Memory B cell (primary cell): Measurements from ENCODE around the gene TSPAN14.

Experiments
- ATAC-seq: fragments of 150-1000 bp; cut with Tn5 transposase; 2 replicates; pipeline ENCODE4 v1.10.0; 2021; ENCODE audit warnings: low read depth, mild to moderate bottlenecking, moderate library complexity
- DNase-seq, 2 donors: peaks; one replicate each; pipeline ENCODE4 v3.0.0; 2022; ENCODE audit warnings: low spot score in 2 of 2
- H3K27ac Mint-ChIP-seq: one replicate; pipeline ENCODE4 v1.8.0; 2022; ENCODE audit warnings: mild to moderate bottlenecking, moderate library complexity, mixed read lengths
- H3K27me3 Mint-ChIP-seq: one replicate; pipeline ENCODE4 v1.8.0; 2022; ENCODE audit warnings: mixed read lengths
- H3K36me3 Mint-ChIP-seq: one replicate; pipeline ENCODE4 v1.8.0; 2022; ENCODE audit warnings: mild to moderate bottlenecking, mixed read lengths
- H3K4me1 Mint-ChIP-seq: one replicate; pipeline ENCODE4 v1.8.0; 2022; ENCODE audit warnings: mixed read lengths
- H3K4me3 Mint-ChIP-seq: one replicate; pipeline ENCODE4 v1.8.0; 2022; ENCODE audit warnings: mild to moderate bottlenecking, moderate library complexity, mixed read lengths
- H3K9me3 Mint-ChIP-seq: one replicate; pipeline ENCODE4 v1.8.0; 2022; ENCODE audit warnings: mixed read lengths

The TSPAN14 gene

GRCh38 chr10:80501913-80502521 lies 47.9 kb downstream of the TSPAN14 start:
- no peak for DNase-seq
- H3K27me3 Mint-ChIP-seq: no peaks in the 10 kb centered on the region
- H3K4me1 Mint-ChIP-seq: peaks cover 59% of the 10 kb centered on the region
- H3K4me3 Mint-ChIP-seq: no peak overlapping the region
- ATAC-seq: no peak
- no peaks in the 10 kb centered on the region for H3K9me3 Mint-ChIP-seq
- H3K27ac Mint-ChIP-seq: peak overlapping the region; percentile 82
- H3K36me3 Mint-ChIP-seq: peaks cover 10% of the 10 kb centered on the region

DNA sequence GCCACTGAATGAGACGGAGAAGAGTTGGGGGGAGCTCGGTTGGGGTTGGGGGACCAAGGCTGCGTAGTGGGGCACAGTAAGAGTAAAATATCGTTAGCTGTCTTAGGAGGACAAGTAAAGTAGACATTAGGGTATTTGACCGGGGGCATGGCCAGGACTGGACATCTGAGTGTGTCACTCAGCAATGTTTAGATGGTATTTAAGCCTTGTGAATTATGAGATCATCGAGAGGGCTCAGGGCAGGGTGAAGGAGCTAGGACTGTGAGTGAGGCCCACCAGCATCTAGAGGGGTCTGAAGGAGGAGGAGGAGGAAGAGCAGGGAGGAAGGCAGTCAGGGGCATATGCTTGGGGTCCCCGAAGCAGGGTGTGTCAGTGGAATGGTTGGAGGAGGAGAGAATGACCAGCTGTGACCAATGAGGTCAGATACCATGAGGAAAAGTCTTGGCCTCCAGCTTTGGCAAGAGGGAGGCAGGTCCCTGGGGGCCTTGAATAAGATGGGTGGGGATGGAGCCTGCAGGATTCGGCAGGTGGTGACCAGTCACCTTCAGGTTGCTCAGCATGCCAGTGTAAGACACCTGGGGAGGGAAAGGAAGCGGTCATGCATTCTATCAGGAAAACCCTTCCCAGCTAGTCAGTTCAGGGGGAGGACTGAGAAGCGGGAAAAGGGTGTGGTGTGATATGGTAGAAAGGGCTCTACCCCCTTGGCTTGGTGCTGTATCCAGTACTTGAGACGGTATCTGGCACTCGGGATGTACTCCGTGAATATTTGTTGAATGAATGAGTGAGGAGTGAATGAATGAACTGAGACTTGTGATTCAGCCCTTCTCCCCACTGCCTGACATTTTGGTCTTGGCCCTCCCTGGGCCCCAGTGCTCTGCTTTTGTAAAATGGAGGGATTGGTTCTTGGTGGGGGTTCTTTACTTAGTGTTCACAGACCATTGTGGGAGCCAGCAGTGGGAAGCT lies 48.8 kb downstream of the TSPAN14 start:
- Mint-ChIP-seq H3K4me3 (no peak overlapping the region), H3K9me3 (no peaks in the 10 kb centered on the region), H3K36me3 (peaks cover 9% of the 10 kb centered on the region), H3K4me1 (peaks cover 59% of the 10 kb centered on the region), H3K27me3 (no peaks in the 10 kb centered on the region), H3K27ac (peak overlapping the region; percentile 82)
- DNase-seq: no peak
- ATAC-seq: no peak

- H3K27ac Mint-ChIP-seq: peak overlapping the region; percentile 82
- ATAC-seq (no peak), DNase-seq (no peak)
- H3K27me3 Mint-ChIP-seq: no peaks in the 10 kb centered on the region
- no peaks in the 10 kb centered on the region for H3K9me3 Mint-ChIP-seq
- H3K4me1 Mint-ChIP-seq: peaks cover 55% of the 10 kb centered on the region
- peaks cover 9% of the 10 kb centered on the region for H3K36me3 Mint-ChIP-seq
- no peak overlapping the region for H3K4me3 Mint-ChIP-seq
Observed at GRCh38 chr10:80503584-80504157, 49.6 kb downstream of the TSPAN14 start.

DNA sequence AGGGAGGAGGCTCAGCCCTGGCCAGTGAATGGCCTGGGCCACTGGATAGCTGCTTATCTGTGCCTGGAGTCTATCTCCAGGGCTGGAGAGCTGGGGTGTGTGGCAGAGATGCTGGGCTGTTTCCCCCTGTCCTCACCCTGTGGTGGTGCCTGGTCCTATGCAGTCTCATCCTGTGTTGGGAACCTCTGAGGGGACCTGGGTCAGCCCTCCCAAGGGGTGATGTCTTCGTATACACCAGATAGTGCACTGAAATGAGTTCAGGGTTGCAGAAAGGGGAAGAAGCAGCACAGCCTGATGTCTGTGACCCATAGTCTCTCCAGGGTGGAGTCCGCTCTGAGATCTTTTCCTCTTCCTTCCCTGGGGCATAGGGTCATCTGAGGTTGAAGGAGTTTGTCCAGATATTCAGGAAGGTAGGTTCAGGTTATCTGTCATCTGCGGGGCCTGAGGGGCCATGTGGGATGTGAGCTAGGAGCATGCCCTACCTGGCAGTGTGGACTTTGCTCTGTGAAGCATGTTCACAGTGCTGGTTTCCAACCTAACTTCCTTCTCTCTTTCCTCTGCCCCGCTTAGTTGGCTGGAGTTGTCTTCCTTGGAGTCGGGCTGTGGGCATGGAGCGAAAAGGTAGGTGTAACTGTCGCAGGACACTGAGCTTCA lies 50.2 kb downstream of the TSPAN14 start:
- DNase-seq (no peak), ATAC-seq (no peak)
- Mint-ChIP-seq H3K4me1 (peaks cover 51% of the 10 kb centered on the region), H3K4me3 (no peak overlapping the region), H3K27me3 (no peaks in the 10 kb centered on the region), H3K9me3 (no peaks in the 10 kb centered on the region), H3K36me3 (peaks cover 9% of the 10 kb centered on the region), H3K27ac (peak overlapping the region; percentile 82)

GRCh38 chr10:80504897-80505465 lies 50.9 kb downstream of the TSPAN14 start:
- H3K9me3 Mint-ChIP-seq: no peaks in the 10 kb centered on the region
- no peaks in the 10 kb centered on the region for H3K27me3 Mint-ChIP-seq
- H3K27ac Mint-ChIP-seq: peak overlapping the region; percentile 82
- H3K36me3 Mint-ChIP-seq: peaks cover 14% of the 10 kb centered on the region
- ATAC-seq (no peak), DNase-seq (no peak)
- peaks cover 45% of the 10 kb centered on the region for H3K4me1 Mint-ChIP-seq
- no peak overlapping the region for H3K4me3 Mint-ChIP-seq

DNA sequence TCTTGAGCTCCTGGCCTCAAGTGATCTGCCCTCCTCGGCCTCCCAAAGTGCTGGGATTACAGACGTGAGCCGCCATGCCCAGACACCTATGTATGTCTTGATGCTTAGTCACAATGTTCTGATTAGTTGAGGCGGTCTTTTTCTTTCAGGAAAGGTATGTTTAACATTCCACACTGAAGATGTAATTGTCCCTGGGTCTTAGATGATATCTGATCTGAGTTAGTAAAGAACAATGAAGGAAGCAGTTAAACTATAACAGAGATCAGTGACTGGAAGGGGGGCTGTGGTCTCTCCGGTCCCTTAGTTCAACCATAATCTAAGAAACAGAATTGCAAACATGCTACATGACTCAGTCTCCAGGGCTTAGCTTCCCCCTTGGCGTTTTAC lies 52.1 kb downstream of the TSPAN14 start:
- DNase-seq (no peak), ATAC-seq (no peak)
- no peaks in the 10 kb centered on the region for H3K27me3 Mint-ChIP-seq
- H3K27ac Mint-ChIP-seq: no peak overlapping the region
- H3K4me3 Mint-ChIP-seq: no peak overlapping the region
- peaks cover 16% of the 10 kb centered on the region for H3K36me3 Mint-ChIP-seq
- peaks cover 39% of the 10 kb centered on the region for H3K4me1 Mint-ChIP-seq
- no peaks in the 10 kb centered on the region for H3K9me3 Mint-ChIP-seq

DNA sequence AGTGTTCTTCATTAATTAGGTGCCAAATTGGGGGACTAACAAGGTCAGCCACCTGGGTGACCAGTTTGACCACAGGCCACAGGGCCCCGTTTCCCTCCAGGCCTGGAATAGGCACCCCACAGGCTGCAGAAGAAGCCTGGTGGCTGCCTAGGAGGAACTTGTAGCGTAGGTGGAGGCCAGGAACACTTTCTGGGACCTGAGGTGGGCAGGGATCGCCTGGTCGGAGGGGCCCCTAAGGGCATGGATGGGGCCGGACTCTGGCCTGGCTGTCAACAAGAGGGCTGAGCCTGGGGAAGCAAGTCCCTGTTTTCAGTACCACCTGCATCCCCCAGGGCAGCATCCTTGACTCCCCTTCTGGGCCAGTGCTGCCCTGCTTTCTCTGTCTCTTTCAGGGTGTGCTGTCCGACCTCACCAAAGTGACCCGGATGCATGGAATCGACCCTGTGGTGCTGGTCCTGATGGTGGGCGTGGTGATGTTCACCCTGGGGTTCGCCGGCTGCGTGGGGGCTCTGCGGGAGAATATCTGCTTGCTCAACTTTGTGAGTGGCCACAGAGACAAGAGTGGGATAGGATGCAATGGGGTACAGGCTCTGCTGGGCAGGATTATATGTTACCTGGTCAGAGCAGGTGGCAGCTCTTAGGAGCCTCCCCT lies 52.9 kb downstream of the TSPAN14 start:
- Mint-ChIP-seq H3K27ac (no peak overlapping the region), H3K36me3 (peaks cover 14% of the 10 kb centered on the region), H3K4me1 (peaks cover 33% of the 10 kb centered on the region), H3K4me3 (no peak overlapping the region), H3K9me3 (no peaks in the 10 kb centered on the region), H3K27me3 (no peaks in the 10 kb centered on the region)
- no peak for ATAC-seq
- no peak for DNase-seq

DNA sequence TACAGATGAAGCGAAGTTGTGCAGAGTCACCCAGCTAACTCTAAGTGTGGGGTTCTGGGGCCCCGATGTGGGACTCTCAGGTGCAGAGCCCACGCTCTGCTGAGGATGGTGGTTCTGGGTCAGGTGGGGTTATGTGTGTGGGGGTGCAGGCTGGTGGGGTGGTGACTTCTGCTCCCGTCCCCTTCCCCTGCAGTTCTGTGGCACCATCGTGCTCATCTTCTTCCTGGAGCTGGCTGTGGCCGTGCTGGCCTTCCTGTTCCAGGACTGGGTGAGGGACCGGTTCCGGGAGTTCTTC lies 54.9 kb downstream of the TSPAN14 start:
- Mint-ChIP-seq H3K9me3 (no peaks in the 10 kb centered on the region), H3K27ac (no peak overlapping the region), H3K4me1 (peaks cover 15% of the 10 kb centered on the region), H3K4me3 (no peak overlapping the region), H3K27me3 (no peaks in the 10 kb centered on the region), H3K36me3 (peaks cover 20% of the 10 kb centered on the region)
- ATAC-seq (no peak), DNase-seq (no peak)

GRCh38 chr10:80509403-80510161 lies 55.5 kb downstream of the TSPAN14 start:
- H3K36me3 Mint-ChIP-seq: peaks cover 26% of the 10 kb centered on the region
- no peak overlapping the region for H3K27ac Mint-ChIP-seq
- peaks cover 9% of the 10 kb centered on the region for H3K4me1 Mint-ChIP-seq

DNA sequence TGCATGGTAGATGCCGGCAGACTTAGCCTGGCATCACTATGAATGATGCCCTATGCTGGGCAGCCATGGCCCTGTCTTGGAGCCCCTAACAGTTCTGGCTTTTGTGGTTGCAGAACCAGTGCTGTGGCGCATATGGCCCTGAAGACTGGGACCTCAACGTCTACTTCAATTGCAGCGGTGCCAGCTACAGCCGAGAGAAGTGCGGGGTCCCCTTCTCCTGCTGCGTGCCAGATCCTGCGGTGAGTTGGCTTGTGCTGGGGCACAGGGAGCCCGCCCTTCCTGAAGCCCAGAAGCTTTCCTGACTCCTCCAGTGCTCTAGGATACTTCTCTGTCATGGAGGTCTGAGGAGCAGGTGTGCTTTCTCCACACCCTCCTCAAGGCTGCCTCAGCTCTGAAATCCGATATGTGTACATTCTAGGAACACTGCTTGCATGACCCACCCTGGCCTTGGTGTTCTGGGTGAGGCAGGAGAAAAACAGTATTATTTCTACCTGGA lies 58.0 kb downstream of the TSPAN14 start:
- Mint-ChIP-seq H3K4me3 (no peak overlapping the region), H3K27ac (peak overlapping the region; percentile 4), H3K4me1 (peaks cover 3% of the 10 kb centered on the region), H3K36me3 (peaks cover 30% of the 10 kb centered on the region), H3K27me3 (no peaks in the 10 kb centered on the region), H3K9me3 (no peaks in the 10 kb centered on the region)
- DNase-seq (no peak), ATAC-seq (no peak)

More at GRCh38 chr10:80509403-80510161, 55.5 kb downstream of the TSPAN14 start:
- no peak for ATAC-seq
- Mint-ChIP-seq H3K27me3 (no peaks in the 10 kb centered on the region), H3K9me3 (no peaks in the 10 kb centered on the region), H3K4me3 (no peak overlapping the region)
- no peak for DNase-seq

DNA sequence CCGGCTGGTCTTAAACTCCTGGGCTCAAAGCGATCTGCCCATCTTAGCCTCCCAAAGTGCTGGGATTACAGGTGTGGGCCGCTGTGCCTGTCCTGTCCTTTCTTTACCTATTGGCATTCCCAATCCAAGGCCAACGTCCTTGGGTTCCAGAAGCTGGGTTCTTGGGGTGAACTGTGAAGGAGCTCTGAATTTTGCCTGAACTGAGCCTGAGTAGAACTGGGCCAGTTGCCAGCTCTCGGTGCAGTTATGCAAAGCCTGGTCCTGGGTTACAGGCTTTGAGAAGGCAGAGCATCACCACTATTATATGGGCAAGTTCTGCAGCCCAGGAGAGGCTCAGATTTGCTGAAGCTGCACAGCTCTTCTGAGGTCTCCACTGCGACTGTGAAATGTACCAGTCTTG lies 59.0 kb downstream of the TSPAN14 start:
- no peak for ATAC-seq
- Mint-ChIP-seq H3K27me3 (no peaks in the 10 kb centered on the region), H3K9me3 (no peaks in the 10 kb centered on the region), H3K36me3 (peaks cover 35% of the 10 kb centered on the region), H3K4me1 (peaks cover 5% of the 10 kb centered on the region), H3K4me3 (no peak overlapping the region), H3K27ac (no peak overlapping the region)
- no peak for DNase-seq

DNA sequence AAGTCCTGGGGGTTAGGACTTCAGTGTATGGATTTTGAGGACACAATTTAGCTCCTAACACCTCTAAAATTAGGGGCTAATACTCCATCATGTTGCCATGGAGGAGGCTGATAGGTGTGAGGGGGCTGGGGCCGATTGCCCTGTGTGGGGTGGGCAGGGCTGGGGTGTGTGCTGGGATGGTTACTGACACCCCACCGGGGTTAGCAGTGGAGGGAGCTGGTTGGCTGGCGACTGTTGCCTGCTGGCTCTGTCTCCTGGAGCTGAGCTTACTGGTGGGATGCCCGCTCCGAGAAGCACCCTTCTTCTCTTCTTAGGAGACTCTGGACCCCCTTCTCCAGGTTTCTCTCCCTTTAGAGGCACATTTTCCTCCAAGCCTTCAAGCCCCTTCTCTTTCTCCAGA lies 61.4 kb downstream of the TSPAN14 start:
- ATAC-seq (no peak), DNase-seq (no peak)
- Mint-ChIP-seq H3K36me3 (peaks cover 33% of the 10 kb centered on the region), H3K4me3 (no peak overlapping the region), H3K27ac (no peak overlapping the region), H3K4me1 (peaks cover 12% of the 10 kb centered on the region), H3K9me3 (no peaks in the 10 kb centered on the region), H3K27me3 (no peaks in the 10 kb centered on the region)

DNA sequence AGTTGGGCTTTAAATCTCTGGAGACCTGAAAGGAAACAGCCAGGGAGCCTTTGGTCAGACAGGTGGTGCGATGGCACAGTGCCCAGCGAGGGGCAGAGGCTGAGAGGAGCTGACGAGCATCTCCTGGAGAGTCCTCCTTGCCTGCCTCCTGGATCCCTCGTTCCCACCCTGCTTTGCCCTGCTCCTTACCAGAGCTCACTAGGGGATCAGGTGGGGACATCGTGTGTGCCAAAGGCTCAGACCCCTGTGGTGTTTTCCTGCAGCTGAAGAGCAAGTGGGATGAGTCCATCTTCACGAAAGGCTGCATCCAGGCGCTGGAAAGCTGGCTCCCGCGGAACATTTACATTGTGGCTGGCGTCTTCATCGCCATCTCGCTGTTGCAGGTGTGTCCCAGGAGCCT lies 61.8 kb downstream of the TSPAN14 start:
- Mint-ChIP-seq H3K27ac (no peak overlapping the region), H3K27me3 (no peaks in the 10 kb centered on the region), H3K36me3 (peaks cover 37% of the 10 kb centered on the region), H3K4me3 (no peak overlapping the region), H3K4me1 (peaks cover 16% of the 10 kb centered on the region), H3K9me3 (no peaks in the 10 kb centered on the region)
- DNase-seq (no peak), ATAC-seq (no peak)
